Activated CD8-positive, alpha-beta memory T cell treated with anti-CD3 and anti-CD28 coated beads, Interleukin-2, amount 50 U/mL, for 24 hours (primary cell): Measurements from ENCODE around the gene PROB1.
A peak's percentile ranks its signal among the peaks of the same experiment; 100 is the strongest.
"Not testable (repeated sequence)": the region's sequence is repeated elsewhere in the genome, so short reads cannot be mapped to it uniquely, and the experiment has no call there.

Source experiments
- DNase-seq: peaks from one replicate; pipeline ENCODE4 v3.0.0-alpha.2; 2020; ENCODE audit errors: extremely low read depth

Gene PROB1

GRCh38 chr5:139394654-139395566 lies at the start of gene PROB1:
Gene PROB1 (minus strand): TSS chr5:139395104. CDS start chr5:139395081, 23 bp downstream.
- no peak for DNase-seq

GRCh38 chr5:139443831-139444453 lies 49.0 kb upstream of the PROB1 start:
- DNase-seq: no peak

GRCh38 chr5:139440416-139440815 lies 45.5 kb upstream of the PROB1 start:
- not testable (repeated sequence) for DNase-seq

GRCh38 chr5:139439013-139439903 lies 44.4 kb upstream of the PROB1 start, which contains the start of gene DNAJC18:
Gene DNAJC18 (minus strand): TSS chr5:139439525. CDS start chr5:139439445, 80 bp downstream.
- DNase-seq: peak; percentile 66

GRCh38 chr5:139438707-139439012 lies 43.8 kb upstream of the PROB1 start:
- no peak for DNase-seq

- no peak for DNase-seq
Measured at GRCh38 chr5:139435676-139436075, 40.8 kb upstream of the PROB1 start.

- no peak for DNase-seq
Measured at GRCh38 chr5:139431706-139432105, 36.8 kb upstream of the PROB1 start.

GRCh38 chr5:139430015-139430414 lies 35.1 kb upstream of the PROB1 start:
- no peak for DNase-seq

GRCh38 chr5:139426203-139426885 lies 31.4 kb upstream of the PROB1 start:
- no peak for DNase-seq

GRCh38 chr5:139425497-139425896 lies 30.6 kb upstream of the PROB1 start:
- DNase-seq: no peak

- DNase-seq: no peak
Measured at GRCh38 chr5:139422307-139422893, 27.5 kb upstream of the PROB1 start.

GRCh38 chr5:139419226-139420192 lies 24.6 kb upstream of the PROB1 start:
- DNase-seq: no peak

- no peak for DNase-seq
Measured at GRCh38 chr5:139418793-139419192, 23.9 kb upstream of the PROB1 start.

GRCh38 chr5:139417214-139417613 lies 22.3 kb upstream of the PROB1 start:
- DNase-seq: no peak

GRCh38 chr5:139416651-139417050 lies 21.7 kb upstream of the PROB1 start:
- DNase-seq: no peak

- no peak for DNase-seq
Measured at GRCh38 chr5:139415869-139416268, 21.0 kb upstream of the PROB1 start.

GRCh38 chr5:139415221-139415861 lies 20.4 kb upstream of the PROB1 start:
- DNase-seq: no peak

- no peak for DNase-seq
Measured at GRCh38 chr5:139414581-139415130, 19.8 kb upstream of the PROB1 start.

GRCh38 chr5:139413963-139414362 lies 19.1 kb upstream of the PROB1 start:
- no peak for DNase-seq
